Measurements from ENCODE around the gene NNMT.

Gene NNMT

DNA sequence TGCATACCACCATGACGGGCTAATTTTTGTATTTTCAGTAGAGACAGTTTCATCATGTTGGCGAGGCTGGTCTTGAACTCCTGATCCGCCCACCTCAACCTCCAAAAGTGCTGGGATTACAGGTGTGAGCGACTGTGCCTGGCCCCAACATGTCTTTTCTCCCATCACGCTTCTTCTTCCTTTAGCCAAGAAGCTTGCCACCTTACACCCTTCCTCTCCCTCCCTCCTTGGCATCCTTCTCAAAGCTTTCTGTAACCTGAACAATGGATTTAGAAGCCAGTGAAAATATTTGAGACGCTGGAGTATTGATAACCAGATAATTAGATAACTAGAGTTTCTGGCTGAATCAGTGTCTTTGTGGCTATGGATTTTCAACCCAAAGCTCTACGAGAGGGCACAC lies 11.3 kb upstream of the NNMT start:
- TF ChIP-seq YY1 (IDR thresholded peaks at IDR 0.05; ENCODE audit: low read depth): no peak
- TF ChIP-seq, protein P1, sequence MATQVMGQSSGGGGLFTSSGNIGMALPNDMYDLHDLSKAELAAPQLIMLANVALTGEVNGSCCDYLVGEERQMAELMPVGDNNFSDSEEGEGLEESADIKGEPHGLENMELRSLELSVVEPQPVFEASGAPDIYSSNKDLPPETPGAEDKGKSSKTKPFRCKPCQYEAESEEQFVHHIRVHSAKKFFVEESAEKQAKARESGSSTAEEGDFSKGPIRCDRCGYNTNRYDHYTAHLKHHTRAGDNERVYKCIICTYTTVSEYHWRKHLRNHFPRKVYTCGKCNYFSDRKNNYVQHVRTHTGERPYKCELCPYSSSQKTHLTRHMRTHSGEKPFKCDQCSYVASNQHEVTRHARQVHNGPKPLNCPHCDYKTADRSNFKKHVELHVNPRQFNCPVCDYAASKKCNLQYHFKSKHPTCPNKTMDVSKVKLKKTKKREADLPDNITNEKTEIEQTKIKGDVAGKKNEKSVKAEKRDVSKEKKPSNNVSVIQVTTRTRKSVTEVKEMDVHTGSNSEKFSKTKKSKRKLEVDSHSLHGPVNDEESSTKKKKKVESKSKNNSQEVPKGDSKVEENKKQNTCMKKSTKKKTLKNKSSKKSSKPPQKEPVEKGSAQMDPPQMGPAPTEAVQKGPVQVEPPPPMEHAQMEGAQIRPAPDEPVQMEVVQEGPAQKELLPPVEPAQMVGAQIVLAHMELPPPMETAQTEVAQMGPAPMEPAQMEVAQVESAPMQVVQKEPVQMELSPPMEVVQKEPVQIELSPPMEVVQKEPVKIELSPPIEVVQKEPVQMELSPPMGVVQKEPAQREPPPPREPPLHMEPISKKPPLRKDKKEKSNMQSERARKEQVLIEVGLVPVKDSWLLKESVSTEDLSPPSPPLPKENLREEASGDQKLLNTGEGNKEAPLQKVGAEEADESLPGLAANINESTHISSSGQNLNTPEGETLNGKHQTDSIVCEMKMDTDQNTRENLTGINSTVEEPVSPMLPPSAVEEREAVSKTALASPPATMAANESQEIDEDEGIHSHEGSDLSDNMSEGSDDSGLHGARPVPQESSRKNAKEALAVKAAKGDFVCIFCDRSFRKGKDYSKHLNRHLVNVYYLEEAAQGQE (IDR thresholded peaks at IDR 0.05; ENCODE audit: low read depth): no peak
- TF ChIP-seq TEAD4 (IDR thresholded peaks at IDR 0.05): no peak
- TF ChIP-seq NFIC (IDR thresholded peaks at IDR 0.05): no peak
- TF ChIP-seq RAD21 (IDR thresholded peaks at IDR 0.05; ENCODE audit: low read depth): no peak
- TF ChIP-seq EGR1 (IDR thresholded peaks at IDR 0.05): no peak
- no peak for TF ChIP-seq ZBTB7A (IDR thresholded peaks at IDR 0.05; ENCODE audit: low read depth)
- no peak for TF ChIP-seq TAF1 (IDR thresholded peaks at IDR 0.05; ENCODE audit: low read depth)
- TF ChIP-seq, protein P2, sequence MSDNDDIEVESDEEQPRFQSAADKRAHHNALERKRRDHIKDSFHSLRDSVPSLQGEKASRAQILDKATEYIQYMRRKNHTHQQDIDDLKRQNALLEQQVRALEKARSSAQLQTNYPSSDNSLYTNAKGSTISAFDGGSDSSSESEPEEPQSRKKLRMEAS (IDR thresholded peaks at IDR 0.05): no peak
- TF ChIP-seq EP300 (IDR thresholded peaks at IDR 0.05; ENCODE audit: borderline replicate concordance): no peak

DNA sequence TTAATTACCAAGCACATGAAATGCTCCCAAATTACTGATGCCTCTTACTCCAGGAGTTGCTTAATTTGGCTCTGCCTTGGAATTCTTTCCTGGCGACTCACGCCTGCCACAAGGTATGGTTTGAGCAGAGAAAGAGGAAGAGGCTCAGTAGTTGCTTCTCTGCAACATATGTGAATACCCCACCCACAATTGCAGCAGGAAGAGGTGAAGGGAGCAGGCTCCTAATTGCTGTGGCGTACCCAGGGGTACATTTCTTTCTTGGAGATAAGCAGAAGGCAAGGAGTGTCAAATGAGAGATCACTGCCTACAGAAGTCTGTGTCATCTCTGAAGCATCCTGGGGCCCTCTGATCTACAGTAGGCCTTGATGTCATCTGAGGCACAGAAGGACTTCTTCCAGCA lies 10.6 kb upstream of the NNMT start:
- no peak for TF ChIP-seq TEAD4 (IDR thresholded peaks at IDR 0.05)
- no peak for TF ChIP-seq EGR1 (IDR thresholded peaks at IDR 0.05)
- TF ChIP-seq NFIC (IDR thresholded peaks at IDR 0.05): no peak
- no peak for TF ChIP-seq EP300 (IDR thresholded peaks at IDR 0.05; ENCODE audit: borderline replicate concordance)

DNA sequence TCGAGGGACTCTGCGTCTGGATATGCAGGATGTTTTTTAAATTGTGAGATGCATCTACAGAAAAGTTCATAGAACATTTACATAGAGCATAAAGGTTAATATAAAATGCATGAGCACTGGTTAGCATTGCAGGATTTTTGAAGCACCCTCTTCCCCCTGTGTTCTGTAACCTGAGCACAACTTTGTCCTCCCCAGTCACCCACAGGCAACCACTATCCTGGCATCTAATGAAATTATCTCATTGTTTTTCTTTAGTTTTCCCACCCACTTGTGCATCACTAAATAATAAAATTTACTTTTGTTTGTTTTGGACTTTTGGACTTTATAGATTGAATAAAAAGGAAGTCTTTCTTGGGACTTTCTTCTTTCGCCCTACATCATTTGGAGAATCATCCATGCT lies 10.0 kb upstream of the NNMT start:
- TF ChIP-seq CREB1 (IDR thresholded peaks at IDR 0.05; ENCODE audit: low read depth) (no peak), TCF12 (IDR thresholded peaks at IDR 0.05; ENCODE audit: low read depth) (no peak), TAF1 (IDR thresholded peaks at IDR 0.05; ENCODE audit: low read depth) (no peak)
- TF ChIP-seq, protein P2 (IDR thresholded peaks at IDR 0.05): no peak
- TF ChIP-seq, protein P3, sequence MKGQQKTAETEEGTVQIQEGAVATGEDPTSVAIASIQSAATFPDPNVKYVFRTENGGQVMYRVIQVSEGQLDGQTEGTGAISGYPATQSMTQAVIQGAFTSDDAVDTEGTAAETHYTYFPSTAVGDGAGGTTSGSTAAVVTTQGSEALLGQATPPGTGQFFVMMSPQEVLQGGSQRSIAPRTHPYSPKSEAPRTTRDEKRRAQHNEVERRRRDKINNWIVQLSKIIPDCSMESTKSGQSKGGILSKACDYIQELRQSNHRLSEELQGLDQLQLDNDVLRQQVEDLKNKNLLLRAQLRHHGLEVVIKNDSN (IDR thresholded peaks at IDR 0.05): no peak

DNA sequence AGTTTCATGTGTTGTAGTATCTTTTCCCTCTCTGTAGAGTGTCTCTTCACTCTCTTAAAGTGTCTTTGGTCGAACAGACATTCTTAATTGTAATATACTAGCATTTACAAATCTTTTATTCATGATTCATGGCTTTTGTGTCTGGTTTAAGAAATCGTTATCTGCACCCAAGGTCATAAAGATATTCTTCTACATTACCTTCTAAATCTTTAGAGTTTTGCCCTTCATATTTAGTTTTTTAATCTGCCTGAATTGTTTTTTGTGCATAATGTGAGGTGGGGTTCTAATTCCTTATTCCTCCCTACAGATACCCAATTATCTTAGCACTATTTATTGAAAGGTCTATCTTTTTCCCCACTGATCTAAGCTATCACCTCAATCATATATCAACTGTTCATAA lies 9.0 kb upstream of the NNMT start:
- TF ChIP-seq FOXM1 (IDR thresholded peaks at IDR 0.05; ENCODE audit: borderline replicate concordance, low read depth): no peak
- no peak for TF ChIP-seq NFIC (IDR thresholded peaks at IDR 0.05)
- TF ChIP-seq CEBPB (IDR thresholded peaks at IDR 0.05): no peak
- no peak for TF ChIP-seq EGR1 (IDR thresholded peaks at IDR 0.05)
- TF ChIP-seq, protein P1 (IDR thresholded peaks at IDR 0.05; ENCODE audit: low read depth): no peak
- no peak for TF ChIP-seq EP300 (IDR thresholded peaks at IDR 0.05; ENCODE audit: borderline replicate concordance)
- no peak for TF ChIP-seq CREB1 (IDR thresholded peaks at IDR 0.05; ENCODE audit: low read depth)
- TF ChIP-seq, protein P2 (IDR thresholded peaks at IDR 0.05): no peak
- TF ChIP-seq TEAD4 (IDR thresholded peaks at IDR 0.05): no peak
- no peak for TF ChIP-seq YY1 (IDR thresholded peaks at IDR 0.05; ENCODE audit: low read depth)
- TF ChIP-seq, protein P3 (IDR thresholded peaks at IDR 0.05): no peak
- TF ChIP-seq TAF1 (IDR thresholded peaks at IDR 0.05; ENCODE audit: low read depth): no peak
- no peak for TF ChIP-seq RAD21 (IDR thresholded peaks at IDR 0.05; ENCODE audit: low read depth)
- TF ChIP-seq ZBTB7A (IDR thresholded peaks at IDR 0.05; ENCODE audit: low read depth): no peak

DNA sequence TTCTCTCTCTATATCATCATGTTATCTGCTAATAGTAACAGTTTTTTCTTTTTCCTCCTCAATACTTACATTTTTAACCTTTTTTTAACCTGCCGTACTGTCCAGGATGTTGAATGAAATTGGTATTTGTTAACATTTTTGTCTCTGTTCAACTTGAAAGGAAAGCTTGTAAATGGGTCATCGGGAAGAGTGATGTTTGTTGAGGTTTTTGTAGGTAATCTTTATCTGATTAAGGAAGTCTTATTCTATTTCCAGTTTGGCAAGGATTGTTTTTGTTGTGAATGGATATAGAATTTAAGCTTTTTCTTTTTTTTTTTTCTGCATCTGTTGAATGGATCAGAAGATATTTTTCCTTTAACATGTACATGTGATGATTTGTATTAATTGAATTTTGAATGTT lies 8.1 kb upstream of the NNMT start:
- TF ChIP-seq TAF1 (IDR thresholded peaks at IDR 0.05; ENCODE audit: low read depth): no peak
- no peak for TF ChIP-seq NFIC (IDR thresholded peaks at IDR 0.05)
- TF ChIP-seq, protein P3 (IDR thresholded peaks at IDR 0.05): no peak
- TF ChIP-seq, protein P2 (IDR thresholded peaks at IDR 0.05): no peak
- no peak for TF ChIP-seq EP300 (IDR thresholded peaks at IDR 0.05; ENCODE audit: borderline replicate concordance)
- no peak for TF ChIP-seq TEAD4 (IDR thresholded peaks at IDR 0.05)
- no peak for TF ChIP-seq FOXM1 (IDR thresholded peaks at IDR 0.05; ENCODE audit: borderline replicate concordance, low read depth)
- no peak for TF ChIP-seq EGR1 (IDR thresholded peaks at IDR 0.05)
- no peak for TF ChIP-seq CREB1 (IDR thresholded peaks at IDR 0.05; ENCODE audit: low read depth)

DNA sequence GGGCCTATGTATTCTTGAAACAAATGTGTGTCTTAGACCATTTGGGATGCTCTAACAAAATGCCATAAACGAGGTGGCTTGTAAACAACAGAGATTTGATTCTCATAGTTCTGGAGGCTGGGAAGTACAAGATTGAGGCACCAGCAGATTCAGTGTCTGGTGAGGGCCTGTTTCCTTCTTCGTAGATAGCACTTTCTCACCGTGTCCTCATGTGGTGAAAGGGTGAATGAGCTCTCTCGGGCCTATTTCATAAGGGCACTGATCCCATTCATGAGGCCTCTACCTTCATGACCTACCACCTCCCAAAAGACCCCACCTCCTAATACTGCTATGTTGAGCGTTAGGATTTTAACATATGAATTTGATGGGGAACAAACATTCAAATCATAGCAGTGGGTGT lies 6.4 kb upstream of the NNMT start:
- TF ChIP-seq ZBTB7A (IDR thresholded peaks at IDR 0.05; ENCODE audit: low read depth) (no peak), TEAD4 (IDR thresholded peaks at IDR 0.05) (no peak), TCF12 (IDR thresholded peaks at IDR 0.05; ENCODE audit: low read depth) (no peak), CREB1 (IDR thresholded peaks at IDR 0.05; ENCODE audit: low read depth) (no peak), YY1 (IDR thresholded peaks at IDR 0.05; ENCODE audit: low read depth) (no peak), NFIC (IDR thresholded peaks at IDR 0.05) (no peak), FOXM1 (IDR thresholded peaks at IDR 0.05; ENCODE audit: borderline replicate concordance, low read depth) (no peak), RAD21 (IDR thresholded peaks at IDR 0.05; ENCODE audit: low read depth) (no peak), EGR1 (IDR thresholded peaks at IDR 0.05) (no peak), CEBPB (IDR thresholded peaks at IDR 0.05) (no peak), TAF1 (IDR thresholded peaks at IDR 0.05; ENCODE audit: low read depth) (no peak), EP300 (IDR thresholded peaks at IDR 0.05; ENCODE audit: borderline replicate concordance) (no peak)
- TF ChIP-seq, protein P1 (IDR thresholded peaks at IDR 0.05; ENCODE audit: low read depth): no peak
- TF ChIP-seq, protein P2 (IDR thresholded peaks at IDR 0.05): no peak
- TF ChIP-seq, protein P3 (IDR thresholded peaks at IDR 0.05): no peak
